HG03060 (cell line): ENCODE results near the gene CNPY1.
"Not testable (repeated sequence)": the region's sequence is repeated elsewhere in the genome, so short reads cannot be mapped to it uniquely, and the experiment has no call there.

Experiments
- ATAC-seq: cut with Tn5 transposase; IDR thresholded peaks from one replicate; pipeline ENCODE4 v1.9.1; 2021; ENCODE audit warnings: low read depth, moderate number of reproducible peaks; ENCODE audit not compliant: unreplicated experiment

The CNPY1 gene

GRCh38 chr7:155546449-155546848 lies at the start of gene CNPY1:
Gene CNPY1, minus strand, starts transcription at chr7:155546559. Its CDS starts 630 bp downstream, at chr7:155545929.
- not testable (repeated sequence) for ATAC-seq

- no peak for ATAC-seq
Observed at GRCh38 chr7:155594961-155595366, 48.6 kb upstream of the CNPY1 start.

GRCh38 chr7:155594163-155594732 lies 47.9 kb upstream of the CNPY1 start:
- ATAC-seq, result no peak

- no peak for ATAC-seq
Observed at GRCh38 chr7:155593461-155594162, 47.3 kb upstream of the CNPY1 start.

- no peak for ATAC-seq
Observed at GRCh38 chr7:155591055-155591775, 44.9 kb upstream of the CNPY1 start.

- ATAC-seq, result no peak
Observed at GRCh38 chr7:155590215-155591018, 44.1 kb upstream of the CNPY1 start.

- ATAC-seq, result no peak
Observed at GRCh38 chr7:155589001-155589980, 42.9 kb upstream of the CNPY1 start.

GRCh38 chr7:155588468-155588998 lies 42.2 kb upstream of the CNPY1 start:
- no peak for ATAC-seq

- no peak for ATAC-seq
Observed at GRCh38 chr7:155587486-155587885, 41.1 kb upstream of the CNPY1 start.

GRCh38 chr7:155586843-155587440 lies 40.6 kb upstream of the CNPY1 start:
- no peak for ATAC-seq

GRCh38 chr7:155585951-155586350 lies 39.6 kb upstream of the CNPY1 start:
- ATAC-seq, result no peak

- no peak for ATAC-seq
Observed at GRCh38 chr7:155585532-155585895, 39.2 kb upstream of the CNPY1 start.

GRCh38 chr7:155584763-155585531 lies 38.6 kb upstream of the CNPY1 start:
- no peak for ATAC-seq

- no peak for ATAC-seq
Observed at GRCh38 chr7:155584261-155584660, 37.9 kb upstream of the CNPY1 start.

- ATAC-seq, result no peak
Observed at GRCh38 chr7:155583636-155584035, 37.3 kb upstream of the CNPY1 start.

GRCh38 chr7:155581954-155582353 lies 35.6 kb upstream of the CNPY1 start:
- ATAC-seq, result no peak

GRCh38 chr7:155581107-155581830 lies 34.9 kb upstream of the CNPY1 start:
- no peak for ATAC-seq

GRCh38 chr7:155580367-155580766 lies 34.0 kb upstream of the CNPY1 start:
- peak; percentile 52 for ATAC-seq
